ENCODE results near the gene RTN4R. TPM values are rescaled to one million over a fixed set of nuclear protein-coding genes. Genes with fewer than 3 reads are reported as not detected.

RTN4R gene
- total and polyA plus RNA-seq, 9 of the 15 experiments (the other 6 are each of a cell fraction or from before 2014, with no cell fraction given) = 0.04 to 2.8 (median 1.4) TPM; not detected in 3

GRCh38 chr22:20193761-20194494, 74.2 kb downstream of the RTN4R start (continued):
- no peak for TF ChIP-seq HOXB6 (CRISPR knock-in tag; IDR thresholded peaks at IDR 0.05; ENCODE audit: borderline replicate concordance)
- no peak for TF ChIP-seq FOXM1 (IDR thresholded peaks at IDR 0.05; ENCODE audit: low read depth)
- 0 out of 2 replicates have a peak, but pooled peaks have one; percentile 36 for TF ChIP-seq FOXM1 (CRISPR knock-in tag; IDR thresholded peaks at IDR 0.05; ENCODE audit: low read depth)
- 0 out of 2 replicates have a peak, but pooled peaks have one; percentile 51 for TF ChIP-seq E2F4 (CRISPR knock-in tag; IDR thresholded peaks at IDR 0.05; ENCODE audit: low read depth)
- TF ChIP-seq SMARCC2 (IDR thresholded peaks at IDR 0.05; ENCODE audit: low read depth) = no peak
- no peak for TF ChIP-seq ZNF592 (IDR thresholded peaks at IDR 0.05)
- no peak for TF ChIP-seq BDP1 (IDR thresholded peaks at IDR 0.05; ENCODE audit: insufficient read depth, insufficient read length)
- no peak; the same call in 1 of the 2 replicates for TF ChIP-seq MTF1 (CRISPR knock-in tag; IDR thresholded peaks at IDR 0.05; ENCODE audit: borderline replicate concordance)
- no peak for TF ChIP-seq YY1 (IDR thresholded peaks at IDR 0.05; ENCODE audit: borderline replicate concordance in 1 of 3, control insufficient read depth in 1 of 3, extremely low read depth in 1 of 3, insufficient read depth in 3 of 3, insufficient read length in 1 of 3, insufficient replicate concordance in 2 of 3, low read depth in 1 of 3, low read length in 2 of 3)
- TF ChIP-seq STAG1 (CRISPR knock-in tag; IDR thresholded peaks at IDR 0.05; ENCODE audit: borderline replicate concordance) = peak; percentile 35
- TF ChIP-seq MTA2 (IDR thresholded peaks at IDR 0.05; ENCODE audit: low read depth) = no peak
- TF ChIP-seq FOXO4 (CRISPR knock-in tag; IDR thresholded peaks at IDR 0.05) = no peak
- no peak for TF ChIP-seq MYC (IDR thresholded peaks at IDR 0.05; ENCODE audit: low read depth, low read length)
- TF ChIP-seq MYC (CRISPR knock-in tag; IDR thresholded peaks at IDR 0.05; ENCODE audit: borderline replicate concordance, low read depth) = no peak

All from K562 (cell line).